ENCODE results near the gene PPAN. TPM values are rescaled to one million over a fixed set of nuclear protein-coding genes. Genes with fewer than 3 reads are reported as not detected.
A peak's percentile ranks its signal among the peaks of the same experiment; 100 is the strongest.

The PPAN gene
- total and polyA plus RNA-seq, 4 donors: 15.0 to 61.4 (median 47.5) TPM

- H3K4me3 ChIP-seq: no peak overlapping the region
- WGBS, 2 donors: 71 to 80% methylated on average over 3 of the region's 3 CpGs
Measured at GRCh38 chr19:10084803-10085202, 21.4 kb upstream of the PPAN start.

GRCh38 chr19:10085641-10086590, 20.2 kb upstream of the PPAN start, which contains the start of gene SHFL:
TSS of gene SHFL (plus strand) at chr19:10086317. CDS start at chr19:10086428, 111 bp downstream.
- TF ChIP-seq CTCF (IDR thresholded peaks at IDR 0.05; ENCODE audit: control extremely low read depth, extremely low read depth): no peak
- Histone ChIP-seq H3K27ac (ENCODE audit: low read depth in 1 of 2, low read length in 1 of 2) (peak within 1 kb of the TSS; percentile 76 to 91), H3K4me1 (ENCODE audit: control insufficient read depth in 5 of 5, insufficient read depth in 5 of 5, low read length in 5 of 5) (peaks cover 0 to 4% (median 0%) of the 10 kb centered on the region in 5 donors), H3K27me3 (ENCODE audit: control insufficient read depth in 3 of 3, insufficient read depth in 3 of 3, low read length in 2 of 3) (no peaks in the 10 kb centered on the region), H3K9me3 (ENCODE audit: control insufficient read depth in 4 of 4, insufficient read depth in 3 of 4, low read length in 3 of 4) (no peaks in the 10 kb centered on the region), H3K9ac (ENCODE audit: insufficient read depth in 1 of 2, low read length in 2 of 2) (peak within 1 kb of the TSS; percentile 46 to 67), H3K4me3 (peak within 1 kb of the TSS; percentile 92), H3K36me3 (ENCODE audit: control insufficient read depth in 4 of 4, insufficient read depth in 4 of 4, low read length in 4 of 4) (peaks cover 0 to 19% (median 7%) of the 10 kb centered on the region in 4 donors)
- ATAC-seq (ENCODE audit: insufficient read depth, low FRiP score) (peak; percentile 95), DNase-seq (peak; percentile 84 to 88 (median 85))
- WGBS, 2 donors: 5 to 8% methylated on average over 46 to 81 of the region's 81 CpGs

More at GRCh38 chr19:10084803-10085202, 21.4 kb upstream of the PPAN start:
- TF ChIP-seq CTCF (IDR thresholded peaks at IDR 0.05; ENCODE audit: control extremely low read depth, extremely low read depth): no peak
- no peak for DNase-seq
- Histone ChIP-seq H3K4me1 (ENCODE audit: control insufficient read depth in 5 of 5, insufficient read depth in 5 of 5, low read length in 5 of 5) (peaks cover 0 to 4% (median 0%) of the 10 kb centered on the region in 5 donors), H3K27me3 (ENCODE audit: control insufficient read depth in 3 of 3, insufficient read depth in 3 of 3, low read length in 2 of 3) (no peaks in the 10 kb centered on the region), H3K27ac (ENCODE audit: low read depth in 1 of 2, low read length in 1 of 2) (no peak overlapping the region), H3K36me3 (ENCODE audit: control insufficient read depth in 4 of 4, insufficient read depth in 4 of 4, low read length in 4 of 4) (peaks cover 0 to 9% (median 5%) of the 10 kb centered on the region in 4 donors), H3K9ac (ENCODE audit: insufficient read depth in 1 of 2, low read length in 2 of 2) (no peak overlapping the region), H3K9me3 (ENCODE audit: control insufficient read depth in 4 of 4, insufficient read depth in 3 of 4, low read length in 3 of 4) (no peaks in the 10 kb centered on the region)
- no peak for ATAC-seq (ENCODE audit: insufficient read depth, low FRiP score)

GRCh38 chr19:10086591-10087192, 19.5 kb upstream of the PPAN start:
- no peaks in the 10 kb centered on the region for H3K9me3 ChIP-seq (ENCODE audit: control insufficient read depth in 4 of 4, insufficient read depth in 3 of 4, low read length in 3 of 4)
- peak overlapping the region; percentile 76 to 91 for H3K27ac ChIP-seq (ENCODE audit: low read depth in 1 of 2, low read length in 1 of 2)
- peaks cover 0 to 23% (median 11%) of the 10 kb centered on the region in 4 donors for H3K36me3 ChIP-seq (ENCODE audit: control insufficient read depth in 4 of 4, insufficient read depth in 4 of 4, low read length in 4 of 4)
- no peak for TF ChIP-seq CTCF (IDR thresholded peaks at IDR 0.05; ENCODE audit: control extremely low read depth, extremely low read depth)
- ATAC-seq (ENCODE audit: insufficient read depth, low FRiP score): no peak
- DNase-seq: peak; percentile 54 to 66 (median 58)
- H3K4me1 ChIP-seq (ENCODE audit: control insufficient read depth in 5 of 5, insufficient read depth in 5 of 5, low read length in 5 of 5): peaks cover 0 to 4% (median 0%) of the 10 kb centered on the region in 5 donors
- H3K4me3 ChIP-seq: peak overlapping the region; percentile 92
- WGBS, 2 donors: 2 to 4% methylated on average over 40 to 43 of the region's 43 CpGs
- no peaks in the 10 kb centered on the region for H3K27me3 ChIP-seq (ENCODE audit: control insufficient read depth in 3 of 3, insufficient read depth in 3 of 3, low read length in 2 of 3)
- H3K9ac ChIP-seq (ENCODE audit: insufficient read depth in 1 of 2, low read length in 2 of 2): peak overlapping the region; percentile 46 to 61

Data from lung (tissue), 12 donors.